H9 (cell line): ENCODE measurements around the gene ADAM19. TPM values are rescaled to one million over a fixed set of nuclear protein-coding genes. Genes with fewer than 3 reads are reported as not detected.

Experiments used
- DNase-seq: peaks from one replicate; pipeline ENCODE4 v3.0.0-alpha.2; 2017
- H2AFZ ChIP-seq: one replicate; pipeline ENCODE4 v1.6.1; 2013; ENCODE audit warnings: mild to moderate bottlenecking, low read length, control low read depth, moderate library complexity
- H2AK5ac ChIP-seq: 2 replicates; pipeline ENCODE4 v1.6.1; 2013; ENCODE audit warnings: low read length, control low read depth, mixed read lengths; ENCODE audit not compliant: insufficient read length
- H2BK120ac ChIP-seq: one replicate; pipeline ENCODE4 v1.6.1; 2013; ENCODE audit warnings: low read depth, mild to moderate bottlenecking, low read length, control low read depth, inconsistent platforms; ENCODE audit not compliant: poor library complexity, severe bottlenecking
- H2BK12ac ChIP-seq: 2 replicates; pipeline ENCODE4 v1.6.1; 2013; ENCODE audit warnings: low read length, control low read depth, mixed read lengths, low read depth; ENCODE audit not compliant: insufficient read length
- H2BK15ac ChIP-seq: 2 replicates; pipeline ENCODE4 v1.6.1; 2013; ENCODE audit warnings: low read depth, low read length, control low read depth
- H2BK20ac ChIP-seq: one replicate; pipeline ENCODE4 v1.6.1; 2013; ENCODE audit warnings: low read depth, mild to moderate bottlenecking, low read length, control low read depth, inconsistent platforms; ENCODE audit not compliant: poor library complexity, severe bottlenecking
- H2BK5ac ChIP-seq: 2 replicates; pipeline ENCODE4 v1.6.1; 2013; ENCODE audit warnings: low read length, control low read depth, mixed read lengths; ENCODE audit not compliant: insufficient read length
- H3K14ac ChIP-seq: 2 replicates; pipeline ENCODE4 v1.6.1; 2013; ENCODE audit warnings: low read length, control low read depth; ENCODE audit not compliant: insufficient read depth
- H3K18ac ChIP-seq: 2 replicates; pipeline ENCODE4 v1.6.1; 2013; ENCODE audit warnings: low read depth, mild to moderate bottlenecking, mixed read lengths, low read length, control low read depth; ENCODE audit not compliant: insufficient read length
- H3K23ac ChIP-seq: 2 replicates; pipeline ENCODE4 v1.6.1; 2013; ENCODE audit warnings: low read length, control low read depth, mixed read lengths, low read depth; ENCODE audit not compliant: insufficient read length
- H3K23me2 ChIP-seq: 2 replicates; pipeline ENCODE4 v1.6.1; 2013; ENCODE audit warnings: low read depth, mild to moderate bottlenecking, mixed read lengths, low read length, control low read depth; ENCODE audit not compliant: insufficient read length, poor library complexity, severe bottlenecking
- H3K27ac ChIP-seq: 2 replicates; pipeline ENCODE4 v1.5.1; 2013; ENCODE audit warnings: low read length, control low read depth, mixed read lengths, low read depth; ENCODE audit not compliant: insufficient read length
- H3K27me3 ChIP-seq: 2 replicates; pipeline ENCODE4 v1.6.1; 2013; ENCODE audit warnings: low read length, control low read depth, inconsistent platforms; ENCODE audit not compliant: insufficient read depth
- H3K4ac ChIP-seq: 2 replicates; pipeline ENCODE4 v1.6.1; 2013; ENCODE audit warnings: low read depth, mild to moderate bottlenecking, control low read depth, inconsistent platforms, low read length, moderate library complexity
- H3K4me1 ChIP-seq: 2 replicates; pipeline ENCODE4 v1.6.1; 2013; ENCODE audit warnings: low read length, control low read depth, inconsistent platforms; ENCODE audit not compliant: insufficient read depth
- H3K4me2 ChIP-seq: 2 replicates; pipeline ENCODE4 v1.6.1; 2013; ENCODE audit warnings: low read length, control low read depth, mixed read lengths; ENCODE audit not compliant: insufficient read length, insufficient read depth
- H3K56ac ChIP-seq: 2 replicates; pipeline ENCODE4 v1.6.1; 2013; ENCODE audit warnings: low read depth, mild to moderate bottlenecking, mixed read lengths, low read length, control low read depth; ENCODE audit not compliant: insufficient read length
- H3K79me1 ChIP-seq: 2 replicates; pipeline ENCODE4 v1.6.1; 2013; ENCODE audit warnings: low read depth, mild to moderate bottlenecking, moderate library complexity, low read length, control low read depth, inconsistent platforms; ENCODE audit not compliant: insufficient read depth, poor library complexity, severe bottlenecking
- H3K79me2 ChIP-seq: 2 replicates; pipeline ENCODE4 v1.6.1; 2013; ENCODE audit warnings: low read length, control low read depth, inconsistent platforms; ENCODE audit not compliant: insufficient read depth
- H3K9ac ChIP-seq: 2 replicates; pipeline ENCODE4 v1.6.1; 2013; ENCODE audit warnings: low read length, control low read depth, mixed read lengths; ENCODE audit not compliant: insufficient read length; ENCODE audit errors: extremely low read depth
- H3K9me3 ChIP-seq: one replicate; pipeline ENCODE4 v1.6.1; 2013; ENCODE audit warnings: low read depth, low read length, inconsistent platforms; ENCODE audit not compliant: control insufficient read depth
- H3T11ph ChIP-seq: one replicate; pipeline ENCODE4 v1.6.1; 2013; ENCODE audit warnings: mild to moderate bottlenecking, low read length, control low read depth, inconsistent platforms
- H4K20me1 ChIP-seq: one replicate; pipeline ENCODE4 v1.6.1; 2013; ENCODE audit not compliant: control insufficient read depth, insufficient read length, insufficient read depth
- H4K5ac ChIP-seq: 2 replicates; pipeline ENCODE4 v1.6.1; 2013; ENCODE audit warnings: low read depth, mild to moderate bottlenecking, mixed read lengths, low read length, control low read depth; ENCODE audit not compliant: insufficient read length
- H4K8ac ChIP-seq: replicated peaks from 2 replicates; pipeline ENCODE4 v1.6.1; 2013; ENCODE audit warnings: low read length, control low read depth, mixed read lengths, low read depth; ENCODE audit not compliant: insufficient read length
- H4K91ac ChIP-seq: 2 replicates; pipeline ENCODE4 v1.6.1; 2013; ENCODE audit warnings: low read depth, mild to moderate bottlenecking, moderate library complexity, mixed read lengths, low read length, control low read depth; ENCODE audit not compliant: insufficient read length
- H3K27ac Mint-ChIP-seq, 3 experiments: 2 replicates in 2 of 3; 3 replicates in 1 of 3; pipeline ENCODE4 v1.8.0; 2020 to 2021; ENCODE audit warnings: mixed read lengths in 3 of 3, mild to moderate bottlenecking in 1 of 3, moderate library complexity in 1 of 3
- H3K27me3 Mint-ChIP-seq: 2 replicates; pipeline ENCODE4 v1.8.0; 2021; ENCODE audit warnings: low read depth, mild to moderate bottlenecking, moderate library complexity, mixed read lengths
- H3K36me3 Mint-ChIP-seq, 3 experiments: 2 replicates in 2 of 3; 3 replicates in 1 of 3; pipeline ENCODE4 v1.8.0; 2020 to 2021; ENCODE audit warnings: low read depth in 3 of 3, mixed read lengths in 3 of 3; ENCODE audit not compliant: insufficient read depth in 1 of 3
- H3K4me1 Mint-ChIP-seq, 2 experiments: 2 replicates each; pipeline ENCODE4 v1.8.0; 2020; ENCODE audit warnings: mixed read lengths in 2 of 2
- H3K4me3 Mint-ChIP-seq, 2 experiments: 2 replicates in 1 of 2; 3 replicates in 1 of 2; pipeline ENCODE4 v1.8.0; 2020 to 2021; ENCODE audit warnings: mild to moderate bottlenecking in 2 of 2, mixed read lengths in 2 of 2, moderate library complexity in 1 of 2
- H3K9me3 Mint-ChIP-seq, 2 experiments: 2 replicates in 1 of 2; 3 replicates in 1 of 2; pipeline ENCODE4 v1.8.0; 2020; ENCODE audit warnings: mild to moderate bottlenecking in 2 of 2, mixed read lengths in 2 of 2, moderate library complexity in 1 of 2
- CTCF ChIP-seq: fragments of 200-600 bp; sonication (generic); conservative IDR thresholded peaks from 3 replicates; pipeline ENCODE4 v1.8.0; 2021; ENCODE audit warnings: antibody characterized with exemption, mild to moderate bottlenecking
- WGBS: extraction: QIAGEN DNeasy Blood & Tissue Kit; methylation state at CpG from one replicate; pipeline ENCODE4 v1.1.7; 2013; ENCODE audit warnings: missing lambda C conversion rate, low lambda C conversion rate, mixed read lengths; ENCODE audit not compliant: insufficient read length; ENCODE audit errors: extremely low coverage; 5-methylcytosine and 5-hydroxymethylcytosine counted together
- total RNA-seq: library from RNA; stranded (reverse); gene quantifications from 2 replicates; pipeline ENCODE4 v1.2.1, GENCODE V29; 2021

ADAM19 gene
- total RNA-seq, 1 experiment from 2014 or later: 9.9 TPM

- Histone ChIP-seq H3K4ac (no peak overlapping the region), H4K8ac (no peak overlapping the region), H3K79me2 (no peaks in the 10 kb centered on the region), H3K14ac (no peak overlapping the region; the same call in 1 of the 2 replicates), H2AK5ac (no peak overlapping the region), H3K23ac (no peak overlapping the region), H3K23me2 (no peaks in the 10 kb centered on the region), H2BK15ac (no peak overlapping the region), H2BK20ac (no peak overlapping the region), H2AFZ (no peak overlapping the region), H3K9me3 (no peaks in the 10 kb centered on the region), H3K18ac (no peak overlapping the region), H3K79me1 (no peaks in the 10 kb centered on the region), H3K27ac (no peak overlapping the region), H3T11ph (no peak overlapping the region), H2BK12ac (no peak overlapping the region), H3K9ac (no peak overlapping the region), H2BK120ac (no peak overlapping the region), H4K5ac (no peak overlapping the region), H4K91ac (no peak overlapping the region), H4K20me1 (no peaks in the 10 kb centered on the region), H3K27me3 (no peaks in the 10 kb centered on the region), H2BK5ac (no peak overlapping the region), H3K56ac (no peak overlapping the region), H3K4me2 (no peak overlapping the region), H3K4me1 (no peaks in the 10 kb centered on the region; the same call in 1 of the 2 replicates)
- Mint-ChIP-seq H3K27me3 (no peaks in the 10 kb centered on the region), H3K36me3 (peaks cover 2 to 6% (median 5%) of the 10 kb centered on the region in 3 experiments; a peak in 4 of 7 replicates), H3K4me1 (peaks cover 15 to 16% of the 10 kb centered on the region in 2 experiments), H3K4me3 (no peak overlapping the region), H3K9me3 (no peaks in the 10 kb centered on the region), H3K27ac (peak overlapping the region in 1 of 3 experiments; percentile 91; a peak in 2 of 7 replicates)
- no CpG with 5 or more reads among the region's 4 CpGs for WGBS
- no peak for DNase-seq
- no peak for TF ChIP-seq CTCF
Measured at GRCh38 chr5:157548513-157549282, 26.9 kb downstream of the ADAM19 start.
